ENCODE measurements around the gene PRDM7. TPM values are rescaled to one million over a fixed set of nuclear protein-coding genes. Genes with fewer than 3 reads are reported as not detected.

PRDM7 gene
- total RNA-seq, 2 experiments from 2014 or later = not detected

DNA sequence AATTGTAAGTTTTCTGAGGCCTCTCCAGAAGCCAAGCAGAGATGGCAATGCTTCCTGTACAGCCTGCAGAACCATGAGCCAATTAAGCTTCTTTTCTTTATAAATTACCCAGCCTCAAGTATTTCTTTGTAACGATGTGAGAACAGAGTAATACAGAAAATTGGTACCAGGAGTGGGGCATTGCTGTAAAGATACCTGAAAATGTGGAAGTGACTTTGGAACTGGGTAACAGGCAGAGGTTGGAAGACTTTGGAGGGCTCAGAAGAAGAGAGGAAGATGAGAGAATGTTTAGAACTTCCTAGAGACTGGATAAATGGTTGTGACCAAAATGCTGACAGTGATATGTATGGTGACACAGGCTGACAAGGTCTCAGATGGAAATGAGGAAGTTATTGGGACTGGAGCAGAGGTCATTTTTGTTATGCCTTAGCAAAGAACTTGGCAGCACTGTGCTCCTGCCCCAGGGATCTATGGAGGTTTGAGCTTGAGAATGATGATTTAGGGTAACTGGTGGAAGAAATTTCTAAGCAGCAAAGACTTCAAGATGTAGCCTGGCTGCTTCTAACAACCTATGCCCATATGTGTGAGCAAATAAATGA lies 23.1 kb downstream of the PRDM7 start:
- ChIA-PET POLR2A (no interaction called here), CTCF (interaction anchor here (0.9 kb wide), 1 partner anchor 28 kb away, joined by 4 read pairs; no protein-coding TSS in a partner anchor)
- DNase-seq (no peak), ATAC-seq (no peak)
- Mint-ChIP-seq H3K9me3 (peaks cover 20% of the 10 kb centered on the region), H3K27ac (no peak overlapping the region), H3K36me3 (ENCODE audit: low read depth) (peaks cover 2% of the 10 kb centered on the region), H3K4me3 (no peak overlapping the region), H3K27me3 (no peaks in the 10 kb centered on the region), H3K4me1 (ENCODE audit: low read depth) (peaks cover 12% of the 10 kb centered on the region)
- TF ChIP-seq, protein P1, sequence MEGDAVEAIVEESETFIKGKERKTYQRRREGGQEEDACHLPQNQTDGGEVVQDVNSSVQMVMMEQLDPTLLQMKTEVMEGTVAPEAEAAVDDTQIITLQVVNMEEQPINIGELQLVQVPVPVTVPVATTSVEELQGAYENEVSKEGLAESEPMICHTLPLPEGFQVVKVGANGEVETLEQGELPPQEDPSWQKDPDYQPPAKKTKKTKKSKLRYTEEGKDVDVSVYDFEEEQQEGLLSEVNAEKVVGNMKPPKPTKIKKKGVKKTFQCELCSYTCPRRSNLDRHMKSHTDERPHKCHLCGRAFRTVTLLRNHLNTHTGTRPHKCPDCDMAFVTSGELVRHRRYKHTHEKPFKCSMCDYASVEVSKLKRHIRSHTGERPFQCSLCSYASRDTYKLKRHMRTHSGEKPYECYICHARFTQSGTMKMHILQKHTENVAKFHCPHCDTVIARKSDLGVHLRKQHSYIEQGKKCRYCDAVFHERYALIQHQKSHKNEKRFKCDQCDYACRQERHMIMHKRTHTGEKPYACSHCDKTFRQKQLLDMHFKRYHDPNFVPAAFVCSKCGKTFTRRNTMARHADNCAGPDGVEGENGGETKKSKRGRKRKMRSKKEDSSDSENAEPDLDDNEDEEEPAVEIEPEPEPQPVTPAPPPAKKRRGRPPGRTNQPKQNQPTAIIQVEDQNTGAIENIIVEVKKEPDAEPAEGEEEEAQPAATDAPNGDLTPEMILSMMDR (IDR thresholded peaks at IDR 0.05) = no peak
- intact Hi-C loops (cut with micrococcal nuclease) = no loop called here

DNA sequence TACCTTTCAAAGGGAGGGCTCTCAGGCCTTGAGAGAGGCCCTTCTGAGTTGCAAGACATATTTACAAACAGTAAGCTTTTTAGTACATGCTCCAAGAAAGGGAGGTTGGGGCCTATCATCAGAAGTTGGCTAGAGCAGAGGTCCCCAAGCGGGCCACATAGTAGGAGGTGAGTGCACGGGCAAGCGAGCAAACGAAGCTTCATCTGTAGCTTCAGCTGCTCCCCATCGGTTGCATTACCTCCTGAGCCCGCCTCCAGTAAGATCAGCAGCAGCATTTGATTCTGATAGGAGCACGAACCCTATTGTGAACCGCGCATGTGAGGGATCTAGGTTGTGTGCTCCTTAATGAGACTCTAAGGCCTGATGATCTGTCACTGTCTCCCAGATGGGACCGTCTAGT lies 26.2 kb downstream of the PRDM7 start:
- ATAC-seq (no peak), DNase-seq (no peak)
- Mint-ChIP-seq H3K9me3 (peaks cover 20% of the 10 kb centered on the region), H3K27me3 (peaks cover 12% of the 10 kb centered on the region), H3K4me1 (ENCODE audit: low read depth) (peaks cover 7% of the 10 kb centered on the region), H3K4me3 (no peak overlapping the region), H3K27ac (no peak overlapping the region), H3K36me3 (ENCODE audit: low read depth) (peaks cover 2% of the 10 kb centered on the region)
- ChIA-PET POLR2A (no interaction called here), CTCF (no interaction called here)
- intact Hi-C loops (cut with micrococcal nuclease) = no loop called here
- TF ChIP-seq, protein P1 (IDR thresholded peaks at IDR 0.05) = no peak

DNA sequence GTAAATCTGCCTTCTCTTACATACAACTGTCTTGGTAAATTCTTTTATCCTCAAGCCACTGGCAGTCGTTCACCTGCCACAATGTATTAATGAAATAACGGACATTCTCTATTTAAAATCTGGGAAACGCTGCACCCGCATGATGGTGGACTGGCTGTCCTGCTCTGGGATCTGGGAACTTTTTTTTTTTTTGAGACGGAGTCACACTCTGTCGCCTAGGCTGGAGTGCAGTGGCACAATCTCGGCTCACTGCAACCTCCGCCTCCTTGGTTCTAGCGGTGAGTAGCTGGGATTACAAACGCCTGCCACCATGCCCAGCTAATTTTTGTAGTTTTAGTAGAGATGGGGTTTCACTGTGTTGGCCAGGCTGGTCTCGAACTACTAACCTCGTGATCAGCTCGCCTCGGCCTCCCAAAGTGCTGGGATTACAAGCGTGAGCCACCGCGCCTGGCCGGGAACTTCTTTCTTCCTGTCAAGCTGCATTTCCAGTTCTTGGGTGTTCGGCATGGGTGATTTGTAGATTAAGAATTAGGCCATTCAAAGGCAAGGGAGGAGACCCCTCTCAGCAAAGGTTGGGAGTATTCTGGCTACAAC lies 28.3 kb downstream of the PRDM7 start:
- ChIA-PET CTCF (no interaction called here), POLR2A (no interaction called here)
- Mint-ChIP-seq H3K36me3 (ENCODE audit: low read depth) (no peaks in the 10 kb centered on the region), H3K27me3 (peaks cover 14% of the 10 kb centered on the region), H3K4me3 (no peak overlapping the region), H3K4me1 (ENCODE audit: low read depth) (peaks cover 7% of the 10 kb centered on the region), H3K9me3 (peaks cover 8% of the 10 kb centered on the region), H3K27ac (no peak overlapping the region)
- DNase-seq (no peak), ATAC-seq (no peak)
- intact Hi-C loops (cut with micrococcal nuclease) = no loop called here
- TF ChIP-seq, protein P1 (IDR thresholded peaks at IDR 0.05) = no peak

DNA sequence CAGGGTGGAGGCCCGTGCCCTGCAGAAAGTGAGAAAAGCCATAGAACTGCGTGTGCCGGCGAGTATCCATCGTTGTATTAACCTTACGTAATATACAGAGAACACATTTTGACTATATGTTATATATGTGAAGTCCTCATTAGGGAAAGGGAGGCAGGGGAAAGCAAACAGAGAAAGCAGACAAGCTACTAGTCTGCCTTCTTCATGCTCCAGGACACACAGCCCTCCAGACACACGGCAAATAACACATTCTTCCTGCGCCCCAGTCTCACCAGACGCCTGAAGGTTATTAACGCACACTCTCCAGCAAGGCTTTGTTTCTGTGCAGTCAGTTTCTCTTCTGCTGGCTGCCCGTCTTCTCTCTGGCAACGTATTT lies 28.8 kb downstream of the PRDM7 start:
- ChIA-PET CTCF (interaction anchor here (0.6 kb wide), 1 partner anchor 21 kb away, joined by 3 read pairs; no protein-coding TSS in a partner anchor), POLR2A (no interaction called here)
- no peak overlapping the region for H3K4me3 Mint-ChIP-seq
- H3K9me3 Mint-ChIP-seq = peaks cover 5% of the 10 kb centered on the region
- TF ChIP-seq, protein P1 (IDR thresholded peaks at IDR 0.05) = no peak
- peak overlapping the region; percentile 25 for H3K27ac Mint-ChIP-seq
- H3K27me3 Mint-ChIP-seq = peaks cover 14% of the 10 kb centered on the region
- DNase-seq = no peak
- H3K4me1 Mint-ChIP-seq (ENCODE audit: low read depth) = peaks cover 7% of the 10 kb centered on the region
- H3K36me3 Mint-ChIP-seq (ENCODE audit: low read depth) = no peaks in the 10 kb centered on the region
- no peak for ATAC-seq
- intact Hi-C loops (cut with micrococcal nuclease) = no loop called here

DNA sequence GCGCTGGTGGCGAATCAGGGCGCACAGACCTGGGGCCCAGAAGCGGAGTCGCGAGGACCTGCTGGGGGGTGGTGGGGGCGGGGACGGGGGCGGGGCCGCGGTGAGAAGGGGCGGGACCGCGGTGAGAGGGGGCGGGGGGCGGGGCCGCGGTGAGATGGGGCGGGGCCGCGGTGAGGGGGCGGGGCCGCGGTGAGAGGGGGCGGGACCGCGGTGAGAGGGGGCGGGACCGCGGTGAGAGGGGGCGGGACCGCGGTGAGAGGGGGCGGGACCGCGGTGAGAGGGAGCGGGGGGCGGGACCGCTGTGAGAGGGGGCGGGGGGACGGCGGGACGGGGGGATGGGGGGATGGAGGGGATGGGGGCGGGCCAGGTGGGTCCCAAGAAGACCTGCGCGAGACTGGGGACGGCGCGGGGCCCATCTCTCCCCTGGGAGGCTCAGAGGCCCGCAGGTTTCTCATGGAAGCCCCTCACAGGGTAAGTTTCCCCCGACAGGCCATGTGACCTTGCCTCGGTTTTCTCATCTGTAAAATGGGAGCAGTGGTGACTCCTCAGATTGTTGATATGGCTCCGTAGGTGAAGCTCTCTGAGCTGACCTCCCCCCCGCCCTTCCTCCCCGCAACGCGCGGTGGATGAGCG lies 29.3 kb downstream of the PRDM7 start:
- ChIA-PET POLR2A (no interaction called here), CTCF (interaction anchor here (0.6 kb wide), 1 partner anchor 21 kb away, joined by 3 read pairs; no protein-coding TSS in a partner anchor)
- Mint-ChIP-seq H3K4me3 (no peak overlapping the region), H3K27me3 (peaks cover 14% of the 10 kb centered on the region), H3K36me3 (ENCODE audit: low read depth) (no peaks in the 10 kb centered on the region), H3K4me1 (ENCODE audit: low read depth) (peaks cover 7% of the 10 kb centered on the region), H3K9me3 (no peaks in the 10 kb centered on the region), H3K27ac (peak overlapping the region; percentile 25)
- peak; percentile 37 for ATAC-seq
- TF ChIP-seq, protein P1 (IDR thresholded peaks at IDR 0.05) = no peak
- intact Hi-C loops (cut with micrococcal nuclease) = no loop called here
- no peak for DNase-seq

Data from activated CD8-positive, alpha-beta T cell treated with anti-CD3 and anti-CD28 coated beads for 36 hours (primary cell).